GM12872 (cell line): Measurements from ENCODE around the gene DHRS11.

ENCODE experiments used
- TF ChIP-seq, protein P1 (sequence below): IDR thresholded peaks from 3 replicates; pipeline ENCODE4 v1.5.1; 2011; ENCODE audit warnings: low read depth, mild to moderate bottlenecking, low read length, moderate library complexity; ENCODE audit not compliant: insufficient read depth

Gene DHRS11

DNA sequence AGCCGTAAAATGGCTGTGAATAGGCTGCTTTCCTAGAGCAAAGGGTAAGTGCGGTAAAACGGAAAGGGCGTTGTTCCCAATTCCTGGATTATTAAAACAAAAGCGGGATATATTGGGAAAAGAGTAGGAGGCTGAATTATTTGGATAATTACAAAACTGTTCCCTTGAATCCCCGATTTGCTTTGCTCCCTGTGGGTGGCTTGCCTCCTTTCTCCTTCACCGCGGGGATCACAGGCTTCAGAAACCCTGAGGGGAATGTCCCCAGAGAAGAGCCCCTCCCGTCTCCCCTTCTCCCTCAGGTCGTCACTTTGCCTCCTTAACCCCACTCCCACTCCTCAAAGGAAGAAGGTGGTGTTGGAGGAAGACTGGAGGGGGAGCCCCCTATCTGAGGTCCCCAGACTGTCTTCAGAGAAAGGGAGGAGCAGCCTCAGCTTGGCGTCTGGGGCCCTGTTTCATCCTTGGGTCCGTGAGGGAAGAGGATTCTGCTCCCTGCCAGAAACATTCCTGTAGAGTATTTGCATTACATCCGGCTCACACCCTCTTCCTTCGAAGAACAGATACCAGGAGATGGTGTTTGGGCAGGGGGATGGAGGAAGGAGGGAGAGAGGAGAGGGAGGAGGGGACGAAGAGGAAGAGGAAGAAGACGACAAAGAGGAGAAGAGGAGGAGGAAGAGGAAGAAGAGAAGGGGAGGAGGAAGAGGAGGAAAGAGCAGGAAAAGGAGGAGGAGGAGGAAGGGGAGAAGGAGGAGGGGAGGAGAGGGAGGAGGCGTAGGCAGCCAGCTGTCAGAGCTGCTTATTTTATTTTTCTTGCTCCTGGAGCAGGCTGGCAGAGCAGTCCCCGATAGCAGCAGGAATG is 41.5 kb downstream of the DHRS11 start:
- TF ChIP-seq, protein P1, sequence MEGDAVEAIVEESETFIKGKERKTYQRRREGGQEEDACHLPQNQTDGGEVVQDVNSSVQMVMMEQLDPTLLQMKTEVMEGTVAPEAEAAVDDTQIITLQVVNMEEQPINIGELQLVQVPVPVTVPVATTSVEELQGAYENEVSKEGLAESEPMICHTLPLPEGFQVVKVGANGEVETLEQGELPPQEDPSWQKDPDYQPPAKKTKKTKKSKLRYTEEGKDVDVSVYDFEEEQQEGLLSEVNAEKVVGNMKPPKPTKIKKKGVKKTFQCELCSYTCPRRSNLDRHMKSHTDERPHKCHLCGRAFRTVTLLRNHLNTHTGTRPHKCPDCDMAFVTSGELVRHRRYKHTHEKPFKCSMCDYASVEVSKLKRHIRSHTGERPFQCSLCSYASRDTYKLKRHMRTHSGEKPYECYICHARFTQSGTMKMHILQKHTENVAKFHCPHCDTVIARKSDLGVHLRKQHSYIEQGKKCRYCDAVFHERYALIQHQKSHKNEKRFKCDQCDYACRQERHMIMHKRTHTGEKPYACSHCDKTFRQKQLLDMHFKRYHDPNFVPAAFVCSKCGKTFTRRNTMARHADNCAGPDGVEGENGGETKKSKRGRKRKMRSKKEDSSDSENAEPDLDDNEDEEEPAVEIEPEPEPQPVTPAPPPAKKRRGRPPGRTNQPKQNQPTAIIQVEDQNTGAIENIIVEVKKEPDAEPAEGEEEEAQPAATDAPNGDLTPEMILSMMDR: no peak

DNA sequence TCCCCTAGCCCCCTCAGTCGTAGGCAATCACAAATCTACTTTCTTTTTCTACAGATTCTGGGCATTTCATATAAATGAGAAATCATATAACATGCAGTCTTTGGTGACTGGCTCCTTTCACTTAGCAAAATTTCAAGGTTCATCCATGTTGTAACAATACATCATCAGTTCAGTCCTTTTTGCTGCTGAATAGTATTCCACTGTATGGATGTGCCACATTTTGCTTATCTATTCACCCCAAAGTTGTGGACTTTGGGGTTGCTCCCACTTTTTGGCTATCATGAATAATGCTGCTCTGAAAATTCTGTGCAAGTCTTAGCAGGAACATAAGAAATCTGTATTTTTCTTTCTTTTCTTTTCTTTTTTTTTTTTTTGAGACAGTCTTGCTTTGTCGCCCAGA is 48.7 kb downstream of the DHRS11 start:
- TF ChIP-seq, protein P1: no peak

DNA sequence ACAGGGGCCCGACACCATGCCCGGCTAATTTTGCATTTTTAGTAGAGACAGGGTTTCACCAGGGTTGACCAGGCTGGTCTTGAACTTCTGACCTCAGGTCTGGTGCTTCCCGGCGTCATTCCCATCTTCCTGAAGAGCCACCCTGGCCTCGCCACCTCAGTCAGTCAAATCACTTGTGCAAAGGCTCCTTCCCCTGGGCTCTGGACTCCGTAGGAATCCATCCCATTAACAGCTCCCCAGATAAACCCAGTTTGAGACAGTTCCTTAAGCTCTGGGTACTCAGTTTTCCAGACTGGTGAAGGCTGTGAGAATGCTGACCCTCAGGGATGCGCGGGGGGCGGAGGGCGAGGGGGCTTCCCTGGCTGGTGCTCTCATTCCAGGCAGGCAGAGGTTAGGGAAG is 49.2 kb downstream of the DHRS11 start:
- TF ChIP-seq, protein P1: no peak

DNA sequence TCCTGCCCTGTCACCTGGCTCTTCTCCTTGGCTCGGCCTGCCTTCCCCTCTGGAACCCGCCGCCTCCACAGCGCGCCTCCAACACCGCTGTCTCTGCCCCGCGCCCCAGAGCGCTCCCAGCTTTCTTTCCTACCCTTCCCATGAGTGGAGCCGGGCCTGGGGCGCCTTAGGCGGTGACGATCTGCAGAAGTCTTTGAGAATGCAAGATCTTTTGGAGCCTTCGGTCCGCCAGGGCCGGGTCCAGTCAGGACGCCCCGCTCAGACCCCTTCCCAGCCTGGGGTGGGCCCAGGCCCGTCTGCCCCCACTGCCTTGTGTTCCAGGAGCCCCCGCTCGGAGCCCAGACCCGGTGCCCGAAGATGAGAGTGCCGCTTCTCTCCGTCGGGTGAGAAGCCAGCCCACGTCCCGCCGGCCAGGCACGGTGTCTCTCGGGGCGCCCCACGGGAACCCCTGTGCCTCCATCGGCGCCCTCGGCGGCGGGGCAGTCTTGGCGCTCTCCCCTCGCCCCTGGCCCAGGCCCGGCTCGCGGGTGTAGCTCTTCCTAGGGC is 49.7 kb downstream of the DHRS11 start:
- TF ChIP-seq, protein P1: no peak

DNA sequence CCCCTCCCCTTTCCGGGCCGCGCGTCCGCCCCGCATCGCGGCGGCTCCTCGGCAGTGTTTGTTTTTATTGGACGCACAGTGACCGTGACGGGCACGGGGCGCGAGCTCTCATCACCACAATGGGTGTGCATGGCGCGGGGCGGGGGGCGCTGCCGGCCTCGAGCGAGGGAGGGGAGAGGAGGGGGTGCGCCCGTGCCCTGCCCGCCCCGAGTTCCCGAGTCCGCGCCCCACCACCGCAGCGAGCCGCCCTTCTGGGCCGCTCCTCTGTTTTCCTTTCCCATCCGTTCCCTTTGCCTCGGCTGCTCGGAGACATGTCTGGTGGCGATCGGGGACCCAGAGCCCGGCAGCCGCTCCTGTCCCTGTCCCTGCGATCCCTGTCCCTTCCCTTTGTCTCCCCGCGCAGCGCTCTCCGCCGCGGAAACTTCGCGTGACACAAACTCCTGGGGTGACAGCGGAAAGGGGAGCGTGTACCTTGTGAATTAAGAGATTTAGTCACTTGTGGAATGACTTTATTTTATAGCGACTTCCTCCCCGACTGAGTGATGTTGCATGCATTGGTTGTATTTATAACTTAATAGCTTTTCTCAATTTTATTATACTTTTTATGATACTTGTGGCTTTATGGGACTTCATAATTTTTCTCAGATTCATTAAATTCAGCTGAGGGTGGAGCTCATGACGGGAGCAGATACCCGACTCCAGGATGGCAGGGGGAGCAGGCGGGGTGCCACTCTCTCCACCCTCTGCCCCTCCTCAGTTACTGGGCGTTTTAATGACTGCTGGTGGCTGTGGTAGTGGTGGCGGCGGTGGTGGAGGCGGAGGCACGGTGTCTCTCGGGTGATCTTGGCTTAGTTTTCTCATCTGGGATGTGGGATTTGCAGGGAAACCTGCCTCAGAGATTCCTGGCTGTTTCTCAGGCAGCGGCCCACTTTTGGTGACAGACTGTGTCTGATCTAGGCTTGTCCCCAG is 50.5 kb downstream of the DHRS11 start:
- TF ChIP-seq, protein P1: no peak

DNA sequence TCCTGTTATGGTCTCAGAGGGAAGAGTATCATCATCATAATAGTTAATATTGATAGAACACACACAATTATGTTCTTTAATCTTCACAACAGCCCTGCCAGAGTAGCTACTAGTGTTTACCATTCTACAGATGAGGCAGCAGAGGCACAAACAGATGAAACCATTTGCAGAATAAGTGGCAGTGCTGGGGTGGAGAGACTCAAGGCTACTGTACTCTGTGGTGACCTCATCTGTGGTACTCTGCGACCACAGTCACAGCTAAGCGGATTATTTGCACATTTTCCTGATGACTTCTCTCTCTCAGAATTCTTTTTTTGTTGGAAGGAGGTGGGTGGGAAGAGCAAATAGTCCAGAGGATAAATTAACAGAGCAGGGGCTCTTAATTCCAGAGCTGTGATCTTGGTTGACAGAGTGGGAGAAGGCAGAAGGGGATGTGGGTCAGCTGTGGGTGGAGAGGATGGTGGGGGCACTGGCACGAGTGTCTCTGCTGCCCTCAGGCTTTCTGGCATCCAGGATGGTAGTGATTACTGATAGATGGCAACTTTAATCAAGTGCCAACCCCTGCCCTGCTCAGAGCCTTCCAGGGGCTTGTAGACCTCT is 51.5 kb downstream of the DHRS11 start:
- TF ChIP-seq, protein P1: no peak
